GM18858 (cell line): ENCODE measurements around the gene DOCK10.

Experiments
- ATAC-seq: cut with Tn5 transposase; IDR thresholded peaks from one replicate; pipeline ENCODE4 v1.9.1; 2021; ENCODE audit not compliant: unreplicated experiment

DOCK10 gene

GRCh38 chr2:224843141-224843540 is 199.1 kb downstream of the DOCK10 start:
- no peak for ATAC-seq

GRCh38 chr2:224841910-224842309 is 200.4 kb downstream of the DOCK10 start:
- no peak for ATAC-seq

- no peak for ATAC-seq
Measured at GRCh38 chr2:224838335-224838734, 203.9 kb downstream of the DOCK10 start.

- ATAC-seq = no peak
Measured at GRCh38 chr2:224837558-224837957, 204.7 kb downstream of the DOCK10 start.

- no peak for ATAC-seq
Measured at GRCh38 chr2:224837066-224837465, 205.2 kb downstream of the DOCK10 start.

- ATAC-seq = no peak
Measured at GRCh38 chr2:224836263-224836662, 206.0 kb downstream of the DOCK10 start.

- no peak for ATAC-seq
Measured at GRCh38 chr2:224835405-224835804, 206.9 kb downstream of the DOCK10 start.

DNA sequence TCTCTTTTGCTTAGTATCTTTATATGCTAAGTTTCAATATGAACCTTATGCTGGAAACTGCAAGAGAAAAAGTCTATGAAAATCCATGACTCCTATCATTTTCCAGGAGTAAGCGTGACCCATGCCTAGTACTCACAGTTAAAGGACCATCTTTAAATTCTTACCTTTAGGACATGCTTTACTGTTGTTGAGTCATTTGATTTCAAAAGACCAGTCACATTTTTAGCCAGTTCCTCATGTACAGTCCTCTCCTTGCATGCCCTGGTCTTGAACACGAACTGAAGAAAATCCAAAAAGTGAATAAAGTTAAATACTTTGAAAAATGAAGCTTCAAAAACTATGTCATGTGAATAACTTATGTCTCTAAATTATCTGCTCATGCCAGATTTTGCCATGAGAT is 208.3 kb downstream of the DOCK10 start:
- ATAC-seq = no peak

DNA sequence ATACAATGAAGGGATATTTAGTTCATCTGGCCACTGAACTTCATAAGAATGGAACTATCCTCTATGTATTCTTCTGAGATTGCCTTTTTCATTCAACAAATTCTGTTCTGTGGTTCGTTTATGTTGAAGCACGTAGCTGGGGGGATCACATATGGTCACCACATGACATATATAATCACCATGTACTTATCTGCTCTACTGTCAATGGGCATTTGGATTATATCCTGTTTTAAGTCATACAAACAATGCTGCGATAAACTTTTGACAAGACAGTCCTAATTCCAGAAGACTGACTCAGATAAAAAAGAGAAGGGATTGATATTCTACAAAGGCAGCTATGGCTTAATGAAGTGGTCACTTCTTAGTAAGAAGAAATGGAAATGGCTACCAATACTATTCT is 210.1 kb downstream of the DOCK10 start:
- ATAC-seq = no peak

DNA sequence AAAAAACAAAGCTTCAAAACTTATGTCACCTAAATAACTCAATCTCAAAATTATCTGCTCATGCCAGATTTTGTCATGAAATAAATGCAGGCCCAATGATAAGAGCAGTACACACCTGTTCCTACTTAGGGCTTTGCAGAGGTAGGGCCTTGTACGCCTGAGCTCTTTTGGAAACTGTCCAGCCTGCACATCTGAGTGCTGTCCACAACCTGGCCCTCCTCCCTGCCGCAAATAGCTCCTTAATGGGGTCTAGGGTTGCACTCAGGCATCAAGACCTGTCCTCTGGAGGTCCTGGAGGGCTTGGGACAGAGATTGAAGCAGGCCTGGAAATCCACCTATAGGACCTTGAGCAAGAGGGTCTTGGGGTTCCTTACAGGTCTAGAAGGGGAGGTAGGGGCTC is 210.7 kb downstream of the DOCK10 start:
- ATAC-seq = no peak

- no peak for ATAC-seq
Measured at GRCh38 chr2:224820283-224820991, 221.8 kb downstream of the DOCK10 start.

- no peak for ATAC-seq
Measured at GRCh38 chr2:224819075-224819474, 223.2 kb downstream of the DOCK10 start.

GRCh38 chr2:224817676-224818075 is 224.6 kb downstream of the DOCK10 start:
- ATAC-seq = no peak

DNA sequence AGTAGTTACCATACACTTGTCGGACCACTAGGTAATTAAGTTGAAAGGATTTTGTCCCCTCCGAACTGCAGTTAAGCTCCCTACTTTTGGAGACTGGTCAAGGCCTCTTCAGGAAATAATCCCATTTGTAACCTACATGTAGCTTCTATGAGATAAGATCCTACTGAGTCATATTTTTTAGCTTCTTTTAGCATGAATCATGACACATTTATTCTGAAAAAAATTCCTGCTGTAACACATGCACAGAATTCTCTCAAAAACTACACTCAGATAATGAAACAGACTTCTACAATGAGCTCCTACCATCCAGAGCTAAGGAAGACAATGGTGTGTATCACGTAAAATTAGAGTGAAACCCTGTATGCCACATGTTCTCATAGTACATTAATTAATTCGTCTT is 225.5 kb downstream of the DOCK10 start:
- no peak for ATAC-seq

GRCh38 chr2:224813578-224813977 is 228.7 kb downstream of the DOCK10 start:
- ATAC-seq = no peak

- ATAC-seq = no peak
Measured at GRCh38 chr2:224807153-224807964, 234.9 kb downstream of the DOCK10 start.

- ATAC-seq = no peak
Measured at GRCh38 chr2:224803930-224804329, 238.3 kb downstream of the DOCK10 start.

DNA sequence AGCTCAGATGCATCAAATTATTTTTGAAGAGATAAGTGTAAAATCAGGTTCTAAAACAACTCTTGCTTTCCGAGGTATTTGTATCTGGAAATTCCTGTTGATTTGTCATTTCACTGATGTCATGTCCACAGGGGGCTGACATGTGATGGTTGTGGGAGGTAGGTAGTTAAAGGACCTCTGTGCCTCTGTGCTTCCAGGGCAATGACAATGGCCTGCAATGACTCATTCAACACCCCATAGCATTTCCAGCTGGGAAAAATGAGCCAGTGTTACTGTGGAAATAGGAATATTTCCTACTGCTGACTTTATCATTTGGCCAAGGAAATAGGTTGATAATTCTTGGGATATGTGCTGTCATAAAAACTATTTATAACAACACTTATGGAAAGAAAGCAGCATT is 239.9 kb downstream of the DOCK10 start:
- ATAC-seq = no peak

DNA sequence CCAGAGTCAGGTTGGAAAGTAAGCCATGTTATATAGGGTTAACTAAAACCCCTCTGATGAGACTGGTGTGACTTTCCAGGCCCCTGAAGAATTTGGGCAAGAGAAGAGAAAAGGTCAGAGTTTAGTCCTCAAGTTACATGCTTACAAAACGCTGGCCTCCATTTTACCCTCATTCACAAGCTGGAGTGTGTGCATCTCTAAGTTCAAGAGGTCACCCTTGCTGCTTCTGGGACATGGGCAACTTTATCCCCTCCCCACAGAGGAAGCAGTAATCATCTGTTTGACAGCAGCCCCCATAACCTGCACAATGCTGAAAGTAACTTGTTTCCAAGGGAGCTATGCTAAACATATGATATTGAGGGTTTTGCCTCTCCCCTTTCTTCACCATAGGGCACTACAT is 240.9 kb downstream of the DOCK10 start:
- no peak for ATAC-seq

GRCh38 chr2:224799691-224800090 is 242.6 kb downstream of the DOCK10 start:
- ATAC-seq = no peak

GRCh38 chr2:224798180-224798579 is 244.1 kb downstream of the DOCK10 start:
- ATAC-seq = no peak

GRCh38 chr2:224796695-224797305 is 245.5 kb downstream of the DOCK10 start:
- no peak for ATAC-seq
